ENCODE results near the gene TTLL9.

DNA sequence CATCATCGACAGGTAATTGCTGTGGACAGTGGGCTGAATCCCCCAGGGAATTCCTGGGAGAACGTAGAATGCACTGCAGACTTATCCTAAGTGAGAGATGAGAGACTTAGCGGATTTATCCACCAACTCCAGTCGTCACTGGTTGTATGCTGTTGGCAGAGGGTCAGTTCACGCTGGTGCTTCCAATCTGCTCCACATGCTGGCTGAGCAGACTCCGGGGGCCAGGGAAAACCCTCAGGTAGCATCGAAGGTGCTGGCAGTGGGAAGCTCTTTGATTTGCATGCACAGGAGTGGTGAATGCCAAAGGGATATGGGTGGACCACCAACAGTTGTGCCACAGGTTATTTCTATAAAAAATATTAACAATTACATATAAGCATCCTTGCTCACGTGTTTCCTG is 20.2 kb downstream of the TTLL9 start:
- TF ChIP-seq, protein P1, sequence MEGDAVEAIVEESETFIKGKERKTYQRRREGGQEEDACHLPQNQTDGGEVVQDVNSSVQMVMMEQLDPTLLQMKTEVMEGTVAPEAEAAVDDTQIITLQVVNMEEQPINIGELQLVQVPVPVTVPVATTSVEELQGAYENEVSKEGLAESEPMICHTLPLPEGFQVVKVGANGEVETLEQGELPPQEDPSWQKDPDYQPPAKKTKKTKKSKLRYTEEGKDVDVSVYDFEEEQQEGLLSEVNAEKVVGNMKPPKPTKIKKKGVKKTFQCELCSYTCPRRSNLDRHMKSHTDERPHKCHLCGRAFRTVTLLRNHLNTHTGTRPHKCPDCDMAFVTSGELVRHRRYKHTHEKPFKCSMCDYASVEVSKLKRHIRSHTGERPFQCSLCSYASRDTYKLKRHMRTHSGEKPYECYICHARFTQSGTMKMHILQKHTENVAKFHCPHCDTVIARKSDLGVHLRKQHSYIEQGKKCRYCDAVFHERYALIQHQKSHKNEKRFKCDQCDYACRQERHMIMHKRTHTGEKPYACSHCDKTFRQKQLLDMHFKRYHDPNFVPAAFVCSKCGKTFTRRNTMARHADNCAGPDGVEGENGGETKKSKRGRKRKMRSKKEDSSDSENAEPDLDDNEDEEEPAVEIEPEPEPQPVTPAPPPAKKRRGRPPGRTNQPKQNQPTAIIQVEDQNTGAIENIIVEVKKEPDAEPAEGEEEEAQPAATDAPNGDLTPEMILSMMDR (conservative IDR thresholded peaks at IDR 0.05; ENCODE audit: low read depth, low read length) = no peak
- no peak for TF ChIP-seq EZH2 (IDR thresholded peaks at IDR 0.05; ENCODE audit: borderline replicate concordance, low read depth, low read length, poor library complexity, severe bottlenecking)
